ENCODE results near the gene MAGI2.

The MAGI2 gene

DNA sequence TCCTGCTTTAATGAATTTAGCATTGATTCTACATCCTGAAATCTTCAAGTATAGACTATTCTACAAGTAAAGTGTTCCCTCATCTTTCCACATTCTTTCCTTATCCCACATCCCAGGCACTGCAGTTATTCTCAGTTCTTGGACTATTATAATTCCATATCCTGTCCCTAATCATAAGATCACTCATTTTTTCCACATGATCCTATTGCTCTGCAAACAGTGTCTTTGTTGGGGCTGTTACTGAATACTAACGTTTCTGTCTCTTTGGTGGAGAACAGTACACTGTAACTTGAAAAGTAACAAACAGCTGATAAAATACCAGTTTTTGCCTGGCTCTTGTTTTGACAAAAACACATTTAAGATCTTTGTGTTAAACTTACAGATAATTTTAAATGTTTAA is 769.9 kb downstream of the MAGI2 start:
- no peak for DNase-seq (ENCODE audit: low read depth in 4 of 4, low spot score in 1 of 4)

DNA sequence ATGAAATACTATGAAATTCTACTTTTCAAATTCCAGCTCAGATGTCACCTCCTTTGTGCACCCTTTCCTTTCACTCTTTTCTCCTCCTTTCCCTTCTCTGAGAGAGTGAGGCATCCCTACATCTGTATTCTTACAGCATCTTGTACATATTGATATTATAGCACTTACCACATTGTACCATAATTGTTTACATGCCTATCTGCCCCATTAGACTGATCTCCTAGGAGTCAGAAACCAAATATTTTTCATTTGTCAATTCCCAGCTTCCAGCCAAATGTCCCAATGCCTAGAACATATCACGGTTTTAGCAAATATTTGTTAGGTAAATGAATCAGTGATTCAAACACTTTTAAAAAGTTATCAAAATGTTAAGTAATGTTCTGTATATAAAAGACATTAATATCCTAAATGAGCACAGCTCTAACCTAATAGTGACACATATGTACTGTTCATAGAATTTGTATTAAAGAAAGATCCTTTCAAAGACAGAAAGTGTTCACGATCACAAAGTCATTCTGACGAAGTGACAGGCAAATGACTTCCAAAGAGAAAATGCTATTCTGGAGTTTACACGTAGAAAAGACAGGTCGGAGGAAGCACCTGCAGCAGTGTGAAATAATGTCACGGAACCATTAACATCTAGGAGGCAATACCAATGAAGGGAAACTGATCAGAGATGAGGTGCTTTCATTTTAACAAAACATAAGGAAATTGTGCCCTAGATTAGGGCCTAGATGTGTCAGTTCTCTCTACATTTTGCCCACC is 774.2 kb downstream of the MAGI2 start:
- no peak for DNase-seq (ENCODE audit: low read depth in 4 of 4, low spot score in 1 of 4)

DNA sequence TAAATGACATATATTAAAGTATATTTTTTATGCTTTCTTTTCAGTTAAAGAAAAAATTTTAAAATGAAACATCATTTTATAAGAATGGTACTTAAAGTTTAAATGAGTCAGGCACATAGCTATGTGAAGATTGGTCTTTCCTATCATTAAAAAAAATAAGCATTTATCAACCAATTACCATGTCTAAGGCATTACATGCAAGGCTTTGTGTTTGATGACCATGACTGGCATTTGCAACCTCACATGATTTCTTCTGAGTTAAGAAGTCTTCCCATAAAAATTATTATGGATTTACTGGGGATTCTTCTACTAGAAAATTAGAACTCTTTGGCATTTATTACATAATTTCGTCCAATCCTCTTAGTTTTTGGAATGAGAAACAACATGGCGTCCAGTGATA is 776.1 kb downstream of the MAGI2 start:
- DNase-seq (ENCODE audit: low read depth in 4 of 4, low spot score in 1 of 4) = no peak

DNA sequence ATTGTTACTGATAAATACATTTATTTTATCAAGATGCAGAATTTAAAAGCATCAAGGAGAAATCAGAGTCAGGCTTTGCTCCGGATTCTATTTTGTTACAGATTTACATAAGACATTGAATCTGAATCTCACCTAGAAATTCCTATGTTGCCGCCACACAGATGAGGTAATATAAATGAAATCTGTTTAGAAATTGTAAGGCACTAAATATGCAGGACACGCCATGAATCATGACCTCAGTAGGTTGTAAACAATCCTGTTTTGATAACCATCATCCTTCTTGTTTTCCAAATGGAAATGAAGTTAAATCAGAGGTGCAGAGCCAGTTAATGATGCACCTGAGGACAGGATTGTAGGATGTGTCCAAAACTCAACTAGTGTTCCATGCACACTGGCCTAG is 778.0 kb downstream of the MAGI2 start:
- DNase-seq (ENCODE audit: low read depth in 4 of 4, low spot score in 1 of 4) = no peak

DNA sequence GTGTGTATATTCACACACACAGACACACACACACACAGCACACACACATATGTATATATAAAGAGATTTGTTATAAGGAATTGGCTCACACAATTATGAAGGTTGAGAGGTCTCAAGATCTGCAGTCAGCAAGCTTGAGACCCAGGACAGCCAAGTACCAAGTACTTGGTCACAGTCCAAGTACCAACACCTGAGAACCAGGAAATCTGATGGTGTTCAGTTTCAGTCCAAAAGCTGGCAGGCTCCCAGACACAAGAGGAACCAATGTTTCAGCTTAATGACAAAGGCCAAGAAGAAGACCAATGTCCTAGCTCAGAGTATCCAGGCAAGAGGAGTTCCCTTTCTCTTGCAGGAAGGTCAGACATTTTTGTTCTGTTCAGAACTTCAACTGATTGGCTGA is 780.2 kb downstream of the MAGI2 start:
- no peak for DNase-seq (ENCODE audit: low read depth in 4 of 4, low spot score in 1 of 4)

DNA sequence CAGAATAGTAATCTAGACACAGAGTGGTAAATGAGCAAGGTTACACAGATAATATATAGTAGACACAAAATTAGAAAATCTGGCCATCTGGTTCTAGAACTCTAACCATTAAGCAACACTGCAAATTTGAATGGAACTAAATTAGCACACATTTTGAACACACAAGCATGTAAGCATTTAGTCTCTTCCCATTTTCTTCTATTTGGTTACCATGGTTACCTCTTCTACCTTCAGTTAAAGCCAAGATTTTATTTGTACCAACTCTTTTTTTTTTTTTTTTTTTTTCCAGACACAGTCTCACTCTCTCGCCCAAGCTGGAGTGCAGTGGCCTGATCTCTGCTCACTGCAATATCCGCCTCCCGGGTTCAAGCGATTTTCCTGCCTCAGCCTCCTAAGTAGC is 790.5 kb downstream of the MAGI2 start:
- no peak for DNase-seq (ENCODE audit: low read depth in 4 of 4, low spot score in 1 of 4)

DNA sequence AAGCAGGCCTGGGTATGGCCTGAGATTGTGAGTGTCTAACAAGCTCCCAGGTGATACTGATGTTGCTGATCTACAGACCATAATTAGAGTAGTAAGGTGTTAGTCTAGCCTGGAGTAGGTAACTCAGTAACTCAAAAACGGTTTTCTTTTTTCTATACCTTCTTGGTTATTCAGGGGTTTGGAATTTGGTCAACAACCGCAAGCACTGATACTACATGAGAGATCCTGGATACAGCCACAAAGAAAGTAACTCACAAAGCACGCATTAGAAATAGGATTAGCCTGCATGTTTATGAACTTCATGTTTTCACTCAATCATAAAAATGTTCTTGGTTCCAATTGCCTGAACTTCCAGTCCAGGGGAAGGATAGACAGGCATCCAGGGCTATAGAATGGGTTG is 803.5 kb downstream of the MAGI2 start:
- no peak for DNase-seq (ENCODE audit: low read depth in 4 of 4, low spot score in 1 of 4)

DNA sequence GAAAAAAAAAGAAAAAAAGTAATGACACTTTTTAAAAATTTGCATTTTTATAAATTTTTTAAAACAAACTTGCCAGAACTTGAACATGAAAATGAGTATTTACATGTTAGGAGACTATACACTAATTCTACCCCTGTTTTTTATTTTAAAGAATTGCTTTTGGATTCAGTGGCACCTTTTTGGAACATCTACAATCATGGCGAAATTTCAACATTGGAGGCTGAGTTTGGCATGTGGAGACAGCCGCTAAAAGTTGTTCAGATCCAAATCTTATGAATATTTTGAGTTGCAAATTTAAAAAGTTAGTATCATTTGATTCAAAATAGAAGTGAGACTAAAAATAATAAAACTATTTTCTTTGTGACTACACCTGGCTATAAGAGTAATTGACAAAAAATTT is 804.2 kb downstream of the MAGI2 start:
- no peak for DNase-seq (ENCODE audit: low read depth in 4 of 4, low spot score in 1 of 4)

DNA sequence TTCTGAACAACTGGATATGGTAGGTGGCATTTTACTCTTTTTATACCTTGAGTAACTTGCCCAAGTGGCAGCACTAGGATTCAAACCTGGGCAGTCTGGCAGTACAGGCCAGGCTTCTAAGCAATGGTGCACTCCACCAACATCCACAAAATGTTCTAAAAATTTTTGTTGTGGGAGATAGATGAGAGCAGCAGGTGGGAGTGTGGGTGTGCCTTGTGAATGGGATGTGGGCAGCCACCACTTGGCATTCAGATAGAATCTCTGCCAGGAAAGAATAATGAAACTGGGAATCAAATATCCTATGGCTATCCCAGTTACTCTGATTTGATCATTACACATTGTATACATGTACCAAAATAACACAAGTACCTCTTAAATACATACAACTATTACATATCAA is 810.7 kb downstream of the MAGI2 start:
- DNase-seq (ENCODE audit: low read depth in 4 of 4, low spot score in 1 of 4) = no peak

DNA sequence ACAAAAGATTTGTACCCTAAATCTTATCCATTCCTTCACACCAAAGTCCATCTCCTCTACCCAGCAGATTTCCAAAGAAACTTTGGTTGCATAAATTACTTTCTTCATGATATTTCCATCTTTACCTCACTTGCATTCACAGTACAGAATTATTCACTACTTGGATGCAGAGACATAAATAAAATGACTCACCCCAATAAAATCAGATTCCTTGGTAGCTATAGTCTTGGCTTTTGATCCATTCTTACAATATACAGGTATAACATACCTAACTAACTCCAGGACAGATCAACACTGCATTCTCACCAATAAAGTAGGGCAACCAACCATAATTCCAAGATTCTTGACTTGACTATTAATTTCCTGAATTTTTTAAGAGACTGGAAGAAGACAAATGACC is 815.1 kb downstream of the MAGI2 start:
- no peak for DNase-seq (ENCODE audit: low read depth in 4 of 4, low spot score in 1 of 4)

DNA sequence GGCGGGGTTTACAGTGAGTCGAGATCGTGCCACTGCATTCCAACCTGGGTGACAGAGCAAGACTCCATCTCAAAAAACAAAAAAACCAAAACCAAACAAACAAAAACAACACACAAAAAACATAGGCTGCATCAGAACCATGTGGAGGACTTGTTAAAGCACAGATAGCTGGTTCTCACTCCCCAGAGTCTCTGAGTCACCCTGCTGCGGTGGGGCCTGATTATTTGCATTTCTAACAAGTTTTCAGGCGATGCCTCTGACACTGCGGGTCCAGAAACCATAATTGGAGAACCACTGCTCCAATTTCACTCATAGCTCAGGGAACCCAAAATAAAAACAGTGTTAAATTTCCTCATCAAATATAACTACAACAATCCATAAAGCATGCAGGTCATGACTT is 816.7 kb downstream of the MAGI2 start:
- no peak for DNase-seq (ENCODE audit: low read depth in 4 of 4, low spot score in 1 of 4)

DNA sequence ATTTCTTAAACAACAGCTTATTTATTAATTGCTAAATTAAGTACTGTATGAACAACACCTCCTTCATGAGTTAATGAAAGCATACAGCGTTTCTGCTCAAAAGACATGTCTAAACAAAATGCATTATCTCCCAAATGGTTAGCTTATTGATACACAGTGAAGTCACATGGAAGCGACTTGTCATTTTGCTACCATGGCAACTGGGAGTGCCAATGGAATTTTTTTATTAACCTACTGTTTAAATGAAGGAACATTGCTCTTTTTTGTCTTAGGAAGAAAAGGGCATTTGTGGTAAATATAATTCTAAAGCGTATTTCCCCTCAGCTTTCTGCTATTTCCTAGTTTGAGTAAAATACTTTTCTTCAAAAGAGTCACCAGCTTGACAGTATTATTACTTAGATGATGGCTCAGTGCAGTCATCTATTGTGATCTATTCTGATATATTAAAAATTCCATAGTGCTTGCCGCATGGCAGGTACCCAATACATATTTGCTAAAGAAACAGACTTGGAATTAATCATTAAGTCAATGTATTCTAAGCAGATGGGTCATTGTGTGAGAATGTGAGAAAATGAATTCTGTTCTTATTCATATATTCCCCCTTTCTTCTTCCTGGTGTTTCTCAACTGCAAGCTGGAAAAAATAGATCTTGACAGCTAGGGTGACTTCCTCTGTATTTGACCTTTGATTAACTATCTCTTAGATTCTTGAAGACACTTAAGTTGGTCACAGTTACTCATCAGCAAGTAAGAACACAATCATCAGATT is 818.3 kb downstream of the MAGI2 start:
- no peak for DNase-seq (ENCODE audit: low read depth in 4 of 4, low spot score in 1 of 4)

DNA sequence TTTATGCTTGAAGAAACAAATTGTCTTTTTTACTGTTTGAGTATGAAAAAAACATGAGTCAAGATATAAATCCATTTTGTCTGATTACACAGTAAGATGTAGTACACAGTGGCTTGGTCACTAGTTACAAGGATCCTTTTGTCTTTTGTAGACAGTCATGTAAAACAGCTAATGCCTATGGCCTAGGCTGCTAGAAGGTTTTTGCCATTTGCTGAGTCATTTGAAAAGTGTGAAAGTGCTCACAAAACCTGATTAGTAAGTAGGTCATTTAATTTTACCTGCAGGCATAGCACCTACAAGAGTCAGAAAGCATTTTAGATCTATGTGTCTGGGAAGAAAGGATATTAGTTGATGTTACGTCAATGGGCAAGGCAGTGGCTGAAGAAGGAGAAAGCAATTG is 819.4 kb downstream of the MAGI2 start:
- no peak for DNase-seq (ENCODE audit: low read depth in 4 of 4, low spot score in 1 of 4)

DNA sequence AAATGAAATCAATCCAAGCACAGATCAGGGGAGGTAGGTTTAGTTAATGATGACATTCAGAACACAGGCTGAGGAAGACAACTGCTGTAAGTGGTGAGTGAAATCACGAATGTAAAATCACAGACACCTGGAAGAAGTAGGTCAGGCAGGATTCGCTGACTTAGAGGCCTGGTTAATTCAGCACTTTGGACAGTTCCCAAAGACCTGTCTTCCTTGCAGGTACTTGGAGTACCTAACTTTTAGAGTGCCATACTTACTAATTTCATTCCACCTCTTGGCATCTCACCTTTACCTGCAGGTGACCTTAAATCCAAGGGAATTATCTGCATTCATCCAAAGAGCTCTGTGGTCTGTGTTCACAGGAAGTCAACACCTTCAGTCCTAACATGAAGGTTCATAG is 832.5 kb downstream of the MAGI2 start:
- no peak for DNase-seq (ENCODE audit: low read depth in 4 of 4, low spot score in 1 of 4)

DNA sequence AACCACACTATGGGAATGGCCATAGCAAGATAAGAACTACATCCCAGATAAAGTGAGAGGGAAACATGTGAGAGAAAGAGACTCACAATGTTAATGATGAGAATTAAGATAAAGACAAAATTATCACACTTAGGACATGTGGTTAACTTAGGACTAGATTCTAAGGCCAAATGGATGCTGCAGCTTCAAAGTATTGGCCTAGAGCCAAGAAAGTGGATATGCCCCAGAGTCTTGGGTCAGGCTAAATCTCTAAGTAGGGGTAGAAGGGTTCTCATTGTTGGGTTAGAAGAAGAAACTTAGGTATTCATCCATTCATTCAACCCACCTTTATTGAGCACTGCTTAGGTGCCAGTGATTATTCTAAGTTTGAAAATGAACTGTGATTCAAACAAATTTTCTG is 836.9 kb downstream of the MAGI2 start:
- no peak for DNase-seq (ENCODE audit: low read depth in 4 of 4, low spot score in 1 of 4)

DNA sequence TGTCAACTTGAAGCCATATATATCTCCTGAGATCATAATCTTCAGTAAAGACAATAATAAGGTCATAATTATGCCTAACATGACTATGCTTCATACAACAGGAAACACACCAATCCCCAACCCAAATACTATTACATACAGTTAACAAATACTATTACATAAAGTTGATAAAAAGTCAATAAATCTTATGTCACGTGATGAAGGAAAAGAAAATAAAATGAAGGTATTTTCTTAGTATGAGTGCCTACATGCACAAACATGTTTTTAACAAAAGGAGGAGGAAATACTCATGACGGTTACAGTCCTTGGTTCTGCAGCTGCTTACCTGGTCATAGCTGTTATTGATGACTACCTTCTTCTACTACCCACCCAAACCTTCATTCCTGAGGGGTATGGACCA is 844.2 kb downstream of the MAGI2 start:
- DNase-seq (ENCODE audit: low read depth in 4 of 4, low spot score in 1 of 4) = no peak

DNA sequence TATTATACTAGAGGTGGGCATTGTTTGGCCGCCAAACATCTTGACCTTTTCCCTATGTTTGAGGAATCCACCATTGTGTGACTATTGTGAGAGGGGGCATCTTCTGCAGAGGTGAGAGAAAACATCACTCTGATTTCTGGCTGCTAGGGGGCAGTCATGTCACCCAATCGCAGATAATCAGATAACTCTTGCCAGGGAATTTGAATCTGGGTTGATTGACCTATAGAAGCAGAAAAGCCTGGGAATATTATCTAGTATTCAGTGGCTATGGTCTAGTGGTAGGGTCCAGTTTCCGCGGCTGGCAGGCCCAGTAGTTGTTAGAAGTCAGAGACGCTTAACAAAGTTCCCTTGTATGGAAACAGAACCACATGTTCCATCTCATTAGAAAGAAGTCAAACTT is 846.4 kb downstream of the MAGI2 start:
- DNase-seq (ENCODE audit: low read depth in 4 of 4, low spot score in 1 of 4) = no peak

DNA sequence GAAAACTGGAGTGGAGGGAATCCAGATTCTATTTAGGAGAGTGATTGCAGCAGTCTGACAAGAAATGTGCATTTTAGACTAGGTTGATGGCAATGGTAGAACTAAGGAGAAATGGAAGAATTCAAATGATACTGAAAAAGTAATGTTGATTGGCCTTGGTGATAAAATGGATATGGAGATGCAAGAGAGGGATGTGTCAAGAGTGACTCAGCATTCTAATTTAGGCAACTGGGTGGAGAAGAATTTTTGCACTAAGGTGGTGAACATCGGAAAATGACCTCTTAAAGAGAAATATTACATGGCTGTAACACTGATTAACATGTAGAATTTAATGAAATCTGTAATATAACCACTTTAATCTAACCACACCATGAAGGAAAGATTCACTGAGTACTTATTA is 848.3 kb downstream of the MAGI2 start:
- DNase-seq (ENCODE audit: low read depth in 4 of 4, low spot score in 1 of 4) = no peak

DNA sequence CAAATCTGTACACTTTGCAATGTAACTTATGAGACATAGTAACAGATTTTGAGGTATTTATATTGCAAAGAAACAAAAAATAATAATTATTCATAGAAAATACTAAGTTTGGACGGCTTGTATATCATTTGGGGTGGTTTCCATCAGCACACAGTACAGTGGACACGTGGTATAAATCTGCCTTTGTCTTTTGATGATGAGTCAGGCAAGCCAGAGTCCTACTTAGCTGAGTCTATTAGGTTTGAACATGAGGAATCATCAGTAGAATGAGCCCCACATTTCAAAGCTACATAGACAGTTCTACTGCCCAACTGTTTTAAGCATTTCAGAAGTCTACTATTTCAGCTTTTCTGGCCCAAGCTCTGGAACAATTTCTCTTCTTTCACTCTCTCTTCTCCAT is 851.7 kb downstream of the MAGI2 start:
- no peak for DNase-seq (ENCODE audit: low read depth in 4 of 4, low spot score in 1 of 4)

DNA sequence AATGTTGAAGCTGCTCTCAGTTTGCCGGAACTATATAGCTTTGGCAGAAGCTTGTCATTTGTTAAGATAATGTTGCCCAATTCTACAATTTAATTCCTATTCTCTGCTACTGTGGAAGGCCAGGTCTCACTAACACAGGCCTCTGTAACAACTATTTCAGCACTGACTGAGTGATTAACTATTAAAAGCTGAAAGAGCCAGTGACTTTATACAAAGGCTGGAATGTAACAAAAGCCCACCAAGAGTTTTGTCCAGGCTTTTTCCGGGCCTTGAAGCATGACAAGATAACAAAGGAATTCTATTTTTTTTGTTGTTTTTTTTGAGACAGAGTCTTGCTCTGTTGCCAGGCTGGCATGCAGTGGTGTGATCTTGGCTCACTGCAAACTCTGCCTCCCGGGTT is 859.3 kb downstream of the MAGI2 start:
- no peak for DNase-seq (ENCODE audit: low read depth in 4 of 4, low spot score in 1 of 4)

DNA sequence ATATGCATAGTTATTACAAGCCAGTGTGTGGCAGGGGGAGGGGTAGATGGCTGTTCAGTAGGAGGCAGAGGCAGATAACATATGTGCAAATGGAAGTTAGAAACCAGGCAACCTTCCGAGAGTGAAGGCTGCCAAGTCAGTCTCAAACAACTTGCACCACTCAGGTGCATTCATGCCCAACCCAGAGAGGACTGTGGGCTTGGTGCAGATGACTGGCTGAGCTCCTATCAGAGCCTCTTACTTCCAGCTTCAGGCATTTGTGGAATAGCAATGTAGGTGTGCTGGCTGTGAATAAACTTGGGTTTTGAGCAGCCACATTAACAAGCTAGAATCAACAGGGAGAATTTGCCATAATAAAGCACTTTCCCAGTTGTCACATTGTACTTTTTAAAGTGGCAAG is 865.1 kb downstream of the MAGI2 start:
- DNase-seq (ENCODE audit: low read depth in 4 of 4, low spot score in 1 of 4) = no peak

DNA sequence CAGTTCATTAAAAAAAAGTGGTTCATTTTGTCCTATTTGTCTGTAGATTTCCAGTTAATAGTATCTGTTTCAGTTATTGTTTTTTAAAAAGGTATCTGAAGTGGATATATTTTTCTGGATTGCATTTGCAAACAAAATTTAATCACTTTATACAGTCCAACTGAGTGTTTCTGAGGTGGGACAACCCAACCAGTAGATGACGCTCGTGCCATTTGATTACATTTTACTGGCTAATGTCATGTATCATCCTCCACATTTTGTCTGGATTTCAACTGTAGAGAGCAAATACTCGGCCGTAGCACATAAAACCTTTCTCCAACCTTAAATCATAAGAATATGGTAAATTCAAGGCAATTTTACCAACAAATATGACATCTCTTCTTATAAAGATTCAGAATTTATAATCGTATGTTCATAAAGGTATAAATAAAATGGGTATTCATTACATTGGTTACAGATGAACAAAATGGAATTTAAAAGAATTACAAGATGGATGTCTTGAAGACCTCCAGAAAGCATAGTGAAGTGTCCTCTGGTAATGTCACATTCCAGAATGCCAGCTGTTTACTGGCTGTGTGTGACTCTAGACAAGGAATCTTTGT is 865.9 kb downstream of the MAGI2 start:
- DNase-seq (ENCODE audit: low read depth in 4 of 4, low spot score in 1 of 4) = no peak

DNA sequence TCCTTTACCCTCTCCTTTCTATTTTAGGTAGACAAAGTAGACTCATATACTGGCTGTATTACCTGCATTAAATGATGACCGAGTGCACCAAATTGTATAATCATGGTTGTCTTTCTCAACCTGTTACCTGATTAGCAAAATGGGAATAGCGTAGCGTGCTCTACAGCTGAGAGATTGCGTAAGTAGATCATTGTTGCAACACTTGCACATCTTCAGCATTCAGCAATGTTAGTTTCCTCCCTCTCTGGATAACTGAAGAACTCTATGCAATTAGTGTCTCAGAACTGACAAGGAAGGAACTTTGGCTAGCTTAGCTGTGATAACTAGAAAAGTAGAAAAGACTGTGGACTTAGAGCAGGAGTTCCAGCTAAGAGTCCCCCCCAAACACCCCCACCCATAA is 867.5 kb downstream of the MAGI2 start:
- no peak for DNase-seq (ENCODE audit: low read depth in 4 of 4, low spot score in 1 of 4)
